HCEC 1CT (cell line): ENCODE measurements around the gene BCAN.

Experiments
- DNase-seq: peaks from one replicate; pipeline ENCODE4 v3.0.0-alpha.2; 2017

The BCAN gene

GRCh38 chr1:156681196-156681960, 39.5 kb downstream of the BCAN start:
- DNase-seq, result no peak

- DNase-seq, result no peak
Observed at GRCh38 chr1:156682166-156682890, 40.4 kb downstream of the BCAN start.

- DNase-seq, result peak; percentile 88
Observed at GRCh38 chr1:156684227-156684782, 42.4 kb downstream of the BCAN start.

GRCh38 chr1:156689035-156689952, 47.4 kb downstream of the BCAN start:
- peak; percentile 80 for DNase-seq

- no peak for DNase-seq
Observed at GRCh38 chr1:156689953-156690674, 48.2 kb downstream of the BCAN start.

GRCh38 chr1:156690675-156691036, 48.7 kb downstream of the BCAN start:
- DNase-seq, result no peak

- no peak for DNase-seq
Observed at GRCh38 chr1:156691191-156691590, 49.3 kb downstream of the BCAN start.

GRCh38 chr1:156691665-156692440, 49.9 kb downstream of the BCAN start:
- DNase-seq, result peak; percentile 40

GRCh38 chr1:156692441-156692924, 50.6 kb downstream of the BCAN start:
- no peak for DNase-seq

GRCh38 chr1:156692925-156693847, 51.3 kb downstream of the BCAN start:
- DNase-seq, result no peak

GRCh38 chr1:156693848-156694689, 52.2 kb downstream of the BCAN start:
- no peak for DNase-seq

- DNase-seq, result no peak
Observed at GRCh38 chr1:156694690-156694962, 52.7 kb downstream of the BCAN start.

- no peak for DNase-seq
Observed at GRCh38 chr1:156696755-156697154, 54.8 kb downstream of the BCAN start.

- no peak for DNase-seq
Observed at GRCh38 chr1:156697481-156697880, 55.6 kb downstream of the BCAN start.

GRCh38 chr1:156698995-156699394, 57.1 kb downstream of the BCAN start:
- DNase-seq, result no peak

GRCh38 chr1:156700736-156701531, 59.0 kb downstream of the BCAN start:
- DNase-seq, result no peak

GRCh38 chr1:156703336-156703735, 61.4 kb downstream of the BCAN start:
- DNase-seq, result no peak

GRCh38 chr1:156703741-156704140, 61.8 kb downstream of the BCAN start:
- DNase-seq, result no peak
